ENCODE results near the gene CFAP74.

The CFAP74 gene

DNA sequence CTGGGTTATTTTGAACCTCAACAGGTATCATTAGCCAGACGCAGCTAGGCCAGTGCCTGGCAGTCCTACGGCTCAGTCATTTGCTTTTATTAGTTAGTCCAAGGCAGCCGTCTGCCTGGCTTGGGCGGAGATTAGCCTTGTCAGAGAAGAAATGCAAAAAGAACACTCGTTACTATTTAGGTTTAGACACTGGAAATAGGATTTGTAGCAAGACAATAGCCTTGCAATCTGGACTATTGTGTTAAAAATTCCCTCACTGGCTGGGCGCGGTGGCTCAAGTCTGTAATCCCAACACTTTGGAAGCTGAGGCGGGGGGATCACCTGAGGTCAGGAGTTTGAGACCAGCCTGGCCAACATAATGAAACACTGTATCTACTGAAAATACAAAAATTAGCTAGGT is 35.7 kb upstream of the CFAP74 start:
- DNase-seq, result no peak

DNA sequence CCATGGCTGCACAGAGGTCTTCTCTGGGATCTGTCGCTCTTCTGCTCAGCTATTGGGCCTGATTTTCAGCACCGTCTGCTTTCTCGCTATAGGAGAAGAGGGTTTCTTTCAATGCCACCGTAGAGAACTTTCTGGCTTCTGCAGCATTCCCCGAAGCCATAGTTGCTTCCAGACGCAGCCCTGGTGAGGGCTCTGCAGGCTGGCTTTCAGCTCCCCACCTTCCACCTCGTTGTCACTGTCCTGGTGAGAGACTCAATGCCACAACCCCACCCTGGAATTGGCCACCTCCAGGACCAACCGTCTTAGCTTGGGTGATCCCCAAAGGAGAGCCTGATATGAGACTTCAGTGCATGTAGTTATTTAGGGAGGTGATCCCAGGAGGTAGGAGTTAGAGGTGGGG is 34.6 kb upstream of the CFAP74 start:
- no peak for DNase-seq

DNA sequence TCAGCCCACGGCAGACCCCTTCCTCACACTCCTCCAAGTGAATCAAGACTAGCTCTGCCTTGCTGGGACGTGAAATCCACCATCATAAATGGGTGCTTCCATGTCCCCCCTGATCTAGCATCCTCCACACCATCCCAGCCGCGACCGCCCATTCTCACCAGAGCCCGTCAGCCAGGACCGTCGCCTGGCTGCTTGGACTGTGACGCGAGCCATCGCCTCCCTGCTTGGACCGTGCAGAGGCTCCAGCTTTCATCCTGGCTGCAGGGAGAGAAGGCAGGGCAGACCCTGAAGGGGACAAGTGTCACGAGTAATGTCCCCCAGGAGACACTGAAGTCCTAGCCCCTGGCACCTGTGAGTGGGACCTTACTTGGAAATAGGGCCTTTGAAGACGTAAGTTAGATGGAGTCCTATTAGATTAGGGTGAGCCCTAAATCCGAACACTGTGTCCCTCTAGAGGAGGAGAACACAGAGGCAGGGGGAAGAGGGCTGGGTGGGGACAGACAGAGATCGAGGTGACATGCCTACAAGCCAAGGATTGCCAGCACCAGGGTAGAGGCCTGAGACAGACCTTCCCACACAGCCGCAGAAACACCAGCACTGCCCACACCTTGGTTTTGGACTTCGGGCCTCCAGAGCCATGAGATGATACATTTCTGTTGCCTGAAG is 33.9 kb upstream of the CFAP74 start:
- DNase-seq, result no peak

DNA sequence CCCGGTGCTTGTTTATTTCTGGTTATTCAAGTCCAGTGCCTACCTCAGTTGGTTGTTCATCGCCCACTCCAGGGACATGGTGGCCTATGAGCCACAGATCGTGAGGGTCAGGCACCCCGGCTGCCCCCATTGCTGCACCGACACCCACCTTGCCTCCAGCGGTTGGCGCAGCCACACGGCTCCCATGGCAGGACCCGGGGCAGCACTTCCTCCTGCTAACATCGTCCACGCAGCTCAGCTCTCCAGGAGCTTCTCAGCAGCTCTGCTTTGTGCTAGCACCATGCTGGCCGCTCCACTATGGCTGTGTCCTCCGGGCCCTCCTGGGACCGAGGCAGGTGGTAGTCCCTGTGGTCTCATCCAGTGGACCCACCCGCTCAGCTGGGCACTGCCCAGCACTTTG is 32.7 kb upstream of the CFAP74 start:
- no peak for DNase-seq

DNA sequence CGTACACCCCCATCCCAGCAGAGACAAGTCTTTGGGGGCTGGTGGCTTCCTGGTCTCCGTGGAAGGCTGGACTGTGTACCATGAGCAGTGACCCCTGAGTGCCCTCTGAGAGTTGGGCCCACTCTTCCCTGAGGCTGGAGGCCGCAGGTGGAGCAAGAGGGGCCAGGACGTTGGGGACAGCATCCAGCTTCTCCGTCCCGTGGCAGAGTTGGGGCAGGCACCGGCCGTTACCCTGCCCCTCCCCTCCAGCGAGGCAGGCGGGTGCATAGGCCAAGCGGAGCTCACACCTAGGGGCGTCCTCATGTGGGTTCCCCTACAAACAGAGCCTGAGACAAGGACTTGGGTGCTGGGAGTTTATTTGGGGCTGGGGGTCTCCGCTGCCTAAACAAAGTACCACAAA is 29.6 kb upstream of the CFAP74 start:
- DNase-seq, result no peak

DNA sequence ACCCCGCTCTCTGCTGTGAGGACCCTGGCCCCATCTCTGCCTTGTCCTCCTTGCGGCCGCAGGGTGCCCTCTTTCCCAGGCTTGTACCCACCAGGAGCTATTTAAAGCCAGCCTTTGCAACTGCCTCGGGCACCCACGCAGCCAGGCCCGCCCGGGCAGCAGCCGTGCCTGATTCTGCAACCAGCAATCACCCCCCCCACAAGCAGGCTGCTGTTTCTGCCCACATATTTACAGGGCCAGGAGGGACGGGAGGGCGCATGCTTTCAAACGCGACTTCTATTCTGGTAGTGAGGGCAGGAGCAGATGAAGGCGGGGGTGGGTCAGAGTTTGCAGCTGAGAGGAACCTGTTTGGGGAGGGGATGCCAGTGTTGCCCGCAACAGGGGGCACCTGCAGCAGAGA is 29.2 kb upstream of the CFAP74 start:
- no peak for DNase-seq

DNA sequence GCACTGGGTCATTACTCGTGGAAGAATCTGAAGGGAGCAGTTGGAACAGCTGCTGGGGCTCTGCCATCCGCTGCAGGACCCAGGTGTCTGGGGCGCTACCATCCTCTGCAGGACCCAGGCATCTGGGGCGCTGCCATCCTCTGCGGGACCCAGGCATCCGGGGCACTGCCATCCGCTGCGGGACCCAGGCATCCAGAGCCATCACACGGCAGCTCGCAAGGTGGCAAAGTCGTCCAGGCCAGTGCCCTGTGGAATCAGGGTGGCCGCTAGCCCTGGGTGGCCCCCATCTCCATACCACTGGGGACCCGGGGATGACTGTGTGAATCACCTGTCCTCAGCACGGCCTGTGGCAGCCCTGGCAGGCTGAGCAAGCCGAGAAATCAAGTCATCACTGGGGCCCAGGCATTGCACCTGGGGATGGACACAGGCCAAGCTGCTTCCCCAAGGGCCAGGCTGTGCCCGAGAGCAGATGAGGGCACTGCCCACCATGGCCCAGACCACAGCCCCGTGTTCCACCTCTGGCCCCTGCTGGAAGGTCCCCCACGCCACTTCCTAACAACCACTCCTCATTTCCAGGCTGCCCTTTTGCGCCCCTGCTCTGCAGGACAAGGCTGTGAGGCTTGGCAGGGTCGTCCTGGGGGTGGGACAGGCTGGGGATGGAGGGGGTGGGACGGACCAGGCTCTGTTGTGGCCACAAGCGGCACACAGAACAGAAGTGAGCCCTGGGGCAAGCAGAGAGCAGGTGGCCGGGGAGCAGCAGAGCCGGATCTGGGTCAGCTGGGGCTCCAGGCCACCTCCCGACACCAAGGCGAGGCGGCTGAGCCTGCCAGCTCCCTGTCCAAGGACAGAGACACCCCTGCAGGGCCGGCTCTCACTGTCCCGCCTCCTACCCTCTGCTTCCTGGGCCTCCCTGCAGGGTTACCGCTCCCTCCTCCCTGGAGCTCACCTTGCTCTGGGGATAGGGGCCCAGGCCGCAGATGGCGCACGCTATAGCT is 28.3 kb upstream of the CFAP74 start:
- no peak for DNase-seq

DNA sequence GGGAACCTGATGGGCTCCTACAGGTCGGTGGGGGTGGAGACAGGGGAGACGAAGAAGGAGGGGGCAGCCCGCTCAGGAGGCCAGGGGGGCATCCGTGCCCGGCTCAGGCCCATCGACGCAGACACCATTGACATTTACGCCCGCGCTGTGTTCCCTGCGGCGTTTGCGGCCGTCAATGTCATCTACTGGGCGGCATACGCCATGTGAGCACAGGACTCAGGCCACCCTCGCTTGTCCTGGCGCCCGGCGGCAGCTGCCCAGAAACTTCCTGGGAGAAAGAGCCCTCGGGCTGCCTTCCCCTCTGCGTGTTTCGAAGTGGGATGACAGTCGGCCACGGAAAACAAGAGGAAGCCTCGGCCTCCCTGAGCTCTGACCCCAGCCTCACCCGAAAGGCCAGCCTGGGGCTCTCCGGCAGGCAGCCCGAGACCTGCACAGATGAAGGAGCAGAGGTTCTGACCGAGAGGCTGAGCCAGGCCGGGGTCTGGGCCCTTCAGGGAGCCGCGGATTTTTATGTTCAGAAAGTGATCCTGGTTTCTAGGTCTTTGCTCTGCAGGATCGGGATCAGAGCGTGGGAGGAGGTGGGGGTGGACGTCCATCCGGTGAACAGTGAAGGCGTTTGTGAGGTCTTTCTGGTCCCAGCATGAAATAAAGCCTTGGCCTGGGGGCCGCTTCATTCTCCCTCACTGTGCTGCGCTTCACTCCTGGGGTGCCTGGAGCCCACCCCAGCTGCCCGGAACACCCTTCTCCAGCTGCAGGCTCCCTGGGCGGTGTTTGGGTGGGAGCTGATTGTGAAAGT is 26.7 kb upstream of the CFAP74 start:
- no peak for DNase-seq

DNA sequence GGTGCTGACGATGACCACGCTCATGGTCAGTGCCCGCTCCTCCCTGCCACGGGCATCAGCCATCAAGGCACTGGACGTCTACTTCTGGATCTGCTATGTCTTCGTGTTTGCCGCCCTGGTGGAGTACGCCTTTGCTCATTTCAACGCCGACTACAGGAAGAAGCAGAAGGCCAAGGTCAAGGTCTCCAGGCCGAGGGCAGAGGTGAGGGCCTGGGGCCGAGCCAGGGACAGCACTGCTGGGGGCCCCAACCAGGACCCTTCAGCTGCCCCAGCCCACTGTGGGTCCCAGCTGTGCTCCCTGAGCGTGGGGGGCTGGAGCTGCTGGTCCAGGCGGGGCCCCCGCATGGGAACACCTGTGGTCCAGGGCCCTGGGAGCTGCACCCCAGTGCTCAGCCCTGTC is 26.0 kb upstream of the CFAP74 start:
- DNase-seq, result no peak

DNA sequence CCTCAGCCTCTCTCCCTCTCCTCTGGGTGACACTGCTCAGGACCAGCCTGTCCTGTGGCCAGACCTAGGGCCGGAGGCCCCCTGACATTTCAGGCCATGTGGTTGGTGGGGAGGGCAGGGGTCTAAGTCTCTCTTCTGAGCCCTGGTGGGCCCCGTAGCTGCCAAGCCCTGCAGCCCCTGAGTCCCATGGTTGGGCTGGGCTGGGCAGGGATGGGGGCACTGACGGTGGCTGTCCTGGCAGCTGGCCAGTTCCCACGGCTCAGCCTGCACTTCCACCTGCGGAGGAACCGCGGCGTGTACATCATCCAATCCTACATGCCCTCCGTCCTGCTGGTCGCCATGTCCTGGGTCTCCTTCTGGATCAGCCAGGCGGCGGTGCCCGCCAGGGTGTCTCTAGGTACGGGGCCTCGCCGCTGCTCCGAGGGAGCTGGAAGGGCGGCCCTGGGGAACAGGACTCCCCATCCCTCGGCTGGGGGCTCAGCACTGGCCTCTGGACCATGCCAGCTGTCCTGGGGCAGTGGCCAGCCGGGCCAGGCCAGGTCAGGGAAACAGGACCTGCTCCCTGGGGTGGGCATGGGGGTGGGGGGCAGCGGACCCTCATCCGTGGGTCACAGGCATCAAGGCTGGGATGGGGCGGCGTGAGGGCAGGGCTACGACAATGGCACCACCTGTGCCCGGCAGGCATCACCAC is 25.4 kb upstream of the CFAP74 start:
- no peak for DNase-seq

DNA sequence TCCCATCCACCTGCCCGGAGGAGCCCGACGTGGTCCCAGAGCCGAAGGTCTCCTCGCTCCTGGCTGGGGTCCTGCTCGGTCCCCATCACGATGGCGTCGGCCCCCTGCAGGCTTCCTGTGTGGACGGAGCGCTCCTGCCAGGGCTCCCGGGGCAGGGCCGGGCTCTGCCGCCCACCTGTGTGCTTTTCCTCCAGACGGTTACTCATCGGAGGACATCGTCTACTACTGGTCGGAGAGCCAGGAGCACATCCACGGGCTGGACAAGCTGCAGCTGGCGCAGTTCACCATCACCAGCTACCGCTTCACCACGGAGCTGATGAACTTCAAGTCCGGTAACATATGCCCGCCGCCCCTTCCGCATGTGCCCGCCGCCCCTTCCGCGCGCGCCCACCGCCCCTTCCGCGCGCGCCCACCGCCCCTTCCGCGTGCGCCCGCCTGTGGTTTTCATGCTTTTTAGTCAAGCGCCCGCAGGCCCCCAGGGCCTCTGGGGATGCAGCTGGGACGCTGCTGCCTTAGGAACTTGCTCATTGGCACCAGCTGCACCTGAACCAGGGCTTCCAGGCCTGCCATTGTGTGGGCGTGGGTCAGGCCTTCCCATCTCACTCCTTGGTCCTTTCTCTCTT is 24.5 kb upstream of the CFAP74 start:
- DNase-seq, result no peak

DNA sequence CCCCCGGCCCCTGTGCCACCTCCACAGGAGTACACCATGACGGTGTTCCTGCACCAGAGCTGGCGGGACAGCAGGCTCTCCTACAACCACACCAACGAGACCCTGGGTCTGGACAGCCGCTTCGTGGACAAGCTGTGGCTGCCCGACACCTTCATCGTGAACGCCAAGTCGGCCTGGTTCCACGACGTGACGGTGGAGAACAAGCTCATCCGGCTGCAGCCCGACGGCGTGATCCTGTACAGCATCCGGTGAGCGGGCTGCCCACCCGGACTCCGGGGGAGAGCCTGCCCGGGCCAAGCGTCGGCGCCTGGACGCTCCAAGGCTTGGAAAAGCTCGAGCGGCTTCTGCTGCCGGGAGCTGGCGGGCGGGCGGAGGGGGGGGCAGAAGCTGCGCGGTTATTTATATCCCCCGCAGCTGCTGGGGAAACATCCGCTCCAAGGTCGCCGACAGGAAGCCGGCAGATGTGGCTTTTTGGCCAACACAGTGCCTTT is 21.9 kb upstream of the CFAP74 start:
- DNase-seq, result no peak

DNA sequence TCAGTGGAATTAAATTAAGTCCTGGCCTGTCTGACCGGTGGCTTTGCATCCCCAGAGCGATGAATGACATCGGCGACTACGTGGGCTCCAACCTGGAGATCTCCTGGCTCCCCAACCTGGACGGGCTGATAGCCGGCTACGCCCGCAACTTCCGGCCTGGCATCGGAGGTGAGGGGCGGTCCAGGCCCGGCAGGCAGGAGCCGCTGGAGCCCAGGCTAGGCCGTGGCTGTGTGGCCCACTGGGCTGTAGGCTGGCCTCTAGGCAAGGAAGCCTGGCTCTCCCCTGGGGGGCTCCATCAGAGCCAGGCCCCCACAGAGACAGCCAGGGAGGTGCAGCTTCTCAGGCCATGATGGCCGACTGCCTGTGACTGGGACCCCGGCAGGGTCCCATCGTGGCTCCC is 21.3 kb upstream of the CFAP74 start:
- DNase-seq, result no peak

DNA sequence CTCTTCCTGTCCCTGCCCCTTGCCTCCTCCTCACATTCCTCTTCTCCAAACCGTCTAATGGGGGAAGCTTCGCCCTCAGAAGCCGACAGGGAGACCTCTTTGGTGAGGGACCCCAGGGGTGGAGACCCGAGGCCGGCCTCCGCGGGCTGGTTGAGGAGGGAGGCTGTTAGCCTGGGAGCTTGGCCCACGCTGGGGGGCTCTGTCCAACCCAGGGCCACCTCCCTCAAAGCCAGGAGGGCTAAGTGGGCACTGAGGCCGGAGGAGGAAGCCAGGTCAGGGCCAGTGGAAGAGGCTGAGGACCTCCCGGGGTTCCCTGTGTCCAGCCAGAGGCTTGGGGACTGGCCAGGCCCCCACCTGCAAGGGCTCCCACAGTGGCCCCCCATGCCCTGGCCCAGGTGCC is 20.9 kb upstream of the CFAP74 start:
- DNase-seq, result no peak

DNA sequence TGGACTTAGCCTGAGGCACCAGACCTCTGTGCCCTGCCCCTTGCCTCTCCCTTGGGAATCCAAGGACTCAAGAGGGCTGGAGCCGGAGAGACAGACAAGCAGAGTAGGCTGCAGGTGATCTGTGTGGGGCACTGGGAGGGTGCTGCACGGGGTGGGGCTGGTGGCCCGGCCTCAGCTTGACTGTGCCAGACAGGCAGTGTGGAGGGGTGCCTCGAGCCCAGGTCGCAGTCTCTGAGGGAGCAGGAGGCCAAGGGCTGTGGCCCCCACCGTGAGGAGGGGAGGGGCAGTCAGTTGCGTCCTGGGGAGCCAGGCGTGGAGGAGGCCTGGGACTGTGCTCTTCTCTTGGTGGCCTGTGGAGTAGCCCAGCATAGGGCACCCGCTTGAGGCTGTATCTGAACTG is 19.6 kb upstream of the CFAP74 start:
- DNase-seq, result no peak

DNA sequence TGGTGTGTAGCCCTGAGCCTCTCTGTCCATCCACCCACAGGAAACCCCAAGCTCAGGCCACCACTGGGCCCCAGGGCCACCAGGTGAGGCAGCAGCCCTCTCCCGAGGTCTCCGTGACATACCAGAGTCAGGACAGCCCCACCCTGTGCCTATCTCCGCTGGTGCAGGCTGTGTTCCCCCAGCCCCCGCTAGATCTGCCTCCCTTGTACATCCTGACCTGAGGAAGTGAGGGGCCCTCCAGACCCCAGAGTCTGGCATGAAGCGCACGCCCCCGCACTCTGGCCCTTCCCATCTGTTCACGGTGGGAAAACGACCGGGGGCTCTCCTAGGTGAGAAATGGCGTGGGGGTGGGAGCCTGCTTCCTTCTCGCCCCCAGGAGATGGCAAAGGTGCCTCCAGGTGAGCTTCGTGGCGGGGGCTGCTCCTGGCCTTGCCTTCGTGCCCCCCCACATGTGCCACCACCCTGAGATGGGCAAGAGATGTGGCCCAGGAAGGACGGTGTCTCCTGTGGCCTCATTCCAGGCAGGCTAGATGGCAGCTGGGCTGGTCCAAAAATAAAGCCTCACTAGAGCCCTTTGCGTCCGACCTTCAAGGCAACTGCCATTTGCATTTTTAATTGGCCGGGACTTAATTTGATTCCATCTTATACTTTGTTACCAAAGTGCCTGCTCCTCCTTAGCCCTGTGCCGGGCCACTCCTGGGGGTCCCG is 18.6 kb upstream of the CFAP74 start:
- no peak for DNase-seq

DNA sequence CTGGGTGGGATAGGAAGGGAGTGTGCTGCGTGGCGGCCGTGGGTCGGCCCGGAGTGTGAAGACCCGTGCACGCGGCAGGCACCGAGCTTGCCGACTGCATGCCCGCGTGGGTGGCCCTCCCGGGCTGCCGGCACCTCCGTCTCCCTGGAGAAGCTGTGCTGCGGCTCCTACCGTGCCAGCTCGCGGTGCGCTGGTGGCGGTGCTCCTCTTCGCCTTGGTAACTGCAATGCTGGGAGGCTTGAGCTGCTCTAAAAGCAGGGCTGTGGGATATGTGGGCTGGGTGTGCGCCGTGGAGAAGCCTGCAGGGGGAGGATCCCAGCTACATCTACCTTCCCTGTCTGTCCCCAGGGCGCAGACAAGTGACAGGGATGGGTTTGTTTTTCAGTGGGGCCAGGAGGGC is 18.0 kb upstream of the CFAP74 start:
- no peak for DNase-seq

DNA sequence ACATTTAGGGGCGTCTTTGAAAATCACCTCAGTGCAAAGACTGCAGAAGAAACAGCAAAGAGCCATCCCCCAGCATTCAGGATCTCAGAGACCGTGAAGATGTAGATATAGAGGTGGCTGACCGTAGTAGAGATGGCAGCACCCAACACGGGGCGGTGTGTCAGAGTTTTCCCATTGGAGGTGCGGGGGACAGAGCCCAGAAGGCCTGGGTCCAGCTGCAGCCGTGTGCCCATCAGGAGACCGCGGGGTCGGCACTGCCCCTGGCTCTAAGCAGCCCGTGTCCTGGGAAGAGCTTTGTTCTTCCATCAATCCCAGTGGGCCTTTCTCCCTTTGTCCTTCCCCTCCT is 16.7 kb upstream of the CFAP74 start:
- no peak for DNase-seq

DNA sequence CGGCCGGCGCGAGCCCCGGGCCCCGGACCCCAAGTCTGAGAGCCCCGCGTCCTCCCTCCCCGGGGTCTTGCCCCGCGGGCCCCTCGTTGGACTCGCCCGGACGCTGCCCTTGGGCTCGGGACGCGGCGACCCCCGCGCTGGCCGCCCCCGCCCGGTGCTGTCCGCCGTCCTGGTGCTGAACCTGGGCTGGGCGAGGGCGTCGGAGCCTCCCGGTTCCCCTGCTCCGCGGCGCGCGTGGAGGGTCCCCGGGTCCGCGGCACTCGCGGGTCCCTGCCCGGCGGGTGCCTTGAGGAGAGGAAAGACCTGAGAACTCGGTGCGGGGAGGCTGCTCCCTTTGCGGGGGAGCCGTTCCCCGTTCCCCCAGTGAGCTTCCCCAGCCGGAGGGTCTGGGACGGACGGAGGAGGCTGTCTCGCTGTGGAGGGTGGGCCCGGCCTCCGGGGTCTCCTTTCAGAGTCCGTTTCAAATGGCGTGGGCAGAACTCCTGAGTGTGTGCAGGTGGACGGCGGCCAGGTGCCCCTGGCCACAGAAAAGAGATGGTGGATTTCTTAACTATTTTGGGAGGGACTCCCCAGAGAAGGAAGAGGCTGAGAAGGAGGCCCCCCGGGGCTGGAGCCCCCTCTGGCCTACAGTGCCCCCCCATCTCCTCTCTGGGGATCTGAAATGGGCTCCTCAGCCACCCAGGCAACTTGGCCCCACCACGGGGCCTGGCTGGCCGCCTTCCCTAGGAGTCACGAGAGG is 16.2 kb upstream of the CFAP74 start:
- DNase-seq, result no peak

DNA sequence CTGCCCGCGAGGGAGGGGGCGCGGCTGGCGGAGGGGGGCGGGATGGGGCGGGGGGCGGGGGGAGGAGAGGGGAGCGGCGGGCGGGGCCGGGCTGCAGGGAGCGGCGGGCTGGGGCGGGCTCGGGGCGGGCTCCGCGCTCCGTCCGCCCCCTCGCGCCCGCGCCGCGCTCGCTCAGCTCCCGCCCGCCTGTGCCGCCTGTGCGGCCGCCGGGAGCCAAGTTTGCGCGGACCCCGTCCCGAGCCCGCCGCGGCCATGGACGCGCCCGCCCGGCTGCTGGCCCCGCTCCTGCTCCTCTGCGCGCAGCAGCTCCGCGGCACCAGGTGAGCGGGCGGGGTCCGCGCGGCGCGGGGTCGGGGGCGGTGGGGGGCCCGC is 15.6 kb upstream of the CFAP74 start, which contains the start of gene GABRD:
Gene GABRD (plus strand): TSS at position 174 of the 372 bp plus-strand sequence. CDS start 79 bp downstream, at position 253.
- no peak for DNase-seq

All from effector CD4-positive, alpha-beta T cell (primary cell).